ENCODE data around the gene TTC34. TPM values are rescaled to one million over a fixed set of nuclear protein-coding genes. Genes with fewer than 3 reads are reported as not detected.

The TTC34 gene
- total and polyA plus RNA-seq, 2 donors (not counting 1 experiment from before 2014, with no cell fraction given): 0.05 to 0.17 TPM

- Histone ChIP-seq H4K20me1 (ENCODE audit: control insufficient read depth, extremely low read depth, insufficient read depth, low read length) (no peaks in the 10 kb centered on the region), H3K4me2 (ENCODE audit: extremely low read depth, insufficient read depth, low read length) (no peak overlapping the region), H3K79me2 (ENCODE audit: control insufficient read depth, insufficient read depth, low read length) (no peaks in the 10 kb centered on the region), H3K4me1 (ENCODE audit: control insufficient read depth, extremely low read depth, insufficient read depth, low read length) (no peaks in the 10 kb centered on the region), H3K27ac (ENCODE audit: insufficient read depth, low read length) (no peak overlapping the region), H2AFZ (ENCODE audit: low read length) (no peak overlapping the region), H3K9ac (ENCODE audit: insufficient read depth, low read length) (no peak overlapping the region), H3K9me3 (ENCODE audit: control insufficient read depth, insufficient read depth, low read depth, low read length) (no peaks in the 10 kb centered on the region), H3K36me3 (ENCODE audit: control insufficient read depth, insufficient read depth, low read length) (no peaks in the 10 kb centered on the region), H3K27me3 (ENCODE audit: control insufficient read depth, insufficient read depth, low read length) (no peaks in the 10 kb centered on the region), H3K4me3 (replicated peaks in 1 of 4; ENCODE audit: control extremely low read depth in 1 of 4, insufficient read depth in 1 of 4, low read depth in 3 of 4, low read length in 4 of 4) (no peak overlapping the region)
- TF ChIP-seq EZH2 (IDR thresholded peaks at IDR 0.05; ENCODE audit: low read length, missing control alignments) (no peak), CTCF (conservative IDR thresholded peaks at IDR 0.05 in 1 of 2, IDR thresholded peaks at IDR 0.05 in 1 of 2; ENCODE audit: low read depth in 1 of 2, low read length in 2 of 2) (no peak)
- no peak for DNase-seq (ENCODE audit: low read depth in 2 of 2)
Measured at GRCh38 chr1:2602311-2602835, 199.1 kb downstream of the TTC34 start.

DNA sequence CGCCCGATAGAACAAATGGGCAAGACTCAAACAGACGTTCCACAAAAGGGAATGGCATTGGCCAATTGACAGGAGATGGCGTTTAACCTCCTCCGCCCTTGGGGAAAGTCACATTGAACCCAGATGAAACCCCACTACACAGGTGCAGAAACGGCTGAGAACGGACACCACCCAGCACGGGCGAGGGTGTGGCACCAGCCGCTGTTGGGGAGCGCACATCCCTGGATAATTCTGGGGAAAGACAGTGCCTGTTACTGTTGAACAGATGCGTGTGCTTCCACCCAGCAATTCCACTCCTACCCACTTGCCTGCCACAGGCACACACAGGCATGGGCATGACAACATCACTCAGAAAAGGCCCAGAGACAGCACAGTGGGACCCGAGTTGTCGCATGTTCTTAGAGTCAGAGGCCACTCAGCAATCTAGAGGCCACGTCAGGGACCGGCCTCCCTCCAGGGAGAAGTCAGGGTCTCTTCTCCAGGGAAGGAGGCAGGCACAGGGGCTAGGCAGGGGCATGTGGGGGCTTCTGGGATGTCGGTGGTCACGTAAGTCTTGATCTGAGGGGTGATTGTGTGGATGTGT lies 199.7 kb downstream of the TTC34 start:
- Histone ChIP-seq H4K20me1 (ENCODE audit: control insufficient read depth, extremely low read depth, insufficient read depth, low read length) (no peaks in the 10 kb centered on the region), H3K27me3 (ENCODE audit: control insufficient read depth, insufficient read depth, low read length) (no peaks in the 10 kb centered on the region), H3K9ac (ENCODE audit: insufficient read depth, low read length) (no peak overlapping the region), H3K4me1 (ENCODE audit: control insufficient read depth, extremely low read depth, insufficient read depth, low read length) (no peaks in the 10 kb centered on the region), H2AFZ (ENCODE audit: low read length) (no peak overlapping the region), H3K36me3 (ENCODE audit: control insufficient read depth, insufficient read depth, low read length) (no peaks in the 10 kb centered on the region), H3K4me2 (ENCODE audit: extremely low read depth, insufficient read depth, low read length) (no peak overlapping the region), H3K9me3 (ENCODE audit: control insufficient read depth, insufficient read depth, low read depth, low read length) (no peaks in the 10 kb centered on the region), H3K4me3 (replicated peaks in 1 of 4; ENCODE audit: control extremely low read depth in 1 of 4, insufficient read depth in 1 of 4, low read depth in 3 of 4, low read length in 4 of 4) (no peak overlapping the region), H3K27ac (ENCODE audit: insufficient read depth, low read length) (no peak overlapping the region), H3K79me2 (ENCODE audit: control insufficient read depth, insufficient read depth, low read length) (no peaks in the 10 kb centered on the region)
- DNase-seq (ENCODE audit: low read depth in 2 of 2): no peak
- no peak for TF ChIP-seq CTCF (conservative IDR thresholded peaks at IDR 0.05 in 1 of 2, IDR thresholded peaks at IDR 0.05 in 1 of 2; ENCODE audit: low read depth in 1 of 2, low read length in 2 of 2)
- TF ChIP-seq EZH2 (IDR thresholded peaks at IDR 0.05; ENCODE audit: low read length, missing control alignments): no peak

DNA sequence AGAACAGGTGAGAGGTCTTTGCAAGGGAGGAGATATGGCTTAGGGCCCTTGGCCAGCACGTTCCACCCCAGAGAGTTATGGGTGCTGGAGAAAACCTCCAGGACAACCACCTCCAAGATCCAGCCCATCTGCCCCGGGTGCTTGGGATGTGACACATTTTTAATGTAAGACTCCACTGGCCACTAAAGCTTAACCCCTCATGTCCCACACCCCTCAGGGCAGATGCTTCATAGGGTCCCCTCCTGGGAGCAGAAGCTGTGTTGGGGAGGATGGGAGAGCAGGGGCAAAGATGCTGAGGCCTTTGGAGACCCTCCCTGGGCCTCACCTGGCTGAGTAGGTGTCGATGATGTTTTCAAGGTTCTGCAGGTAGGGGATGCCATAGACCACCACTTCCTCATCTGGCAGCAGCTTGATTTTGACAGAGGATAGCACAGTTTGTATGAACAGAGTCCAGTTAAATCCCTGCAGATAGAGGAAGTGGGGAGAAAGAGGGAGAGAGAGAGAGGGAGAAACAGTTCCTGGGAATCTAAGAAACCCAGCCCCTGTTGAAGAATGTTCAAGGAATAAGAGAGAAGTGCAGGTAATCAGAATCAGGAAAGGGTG lies 203.1 kb downstream of the TTC34 start:
- no peak overlapping the region for H3K27ac ChIP-seq (ENCODE audit: insufficient read depth, low read length)
- TF ChIP-seq CTCF (conservative IDR thresholded peaks at IDR 0.05 in 1 of 2, IDR thresholded peaks at IDR 0.05 in 1 of 2; ENCODE audit: low read depth in 1 of 2, low read length in 2 of 2): no peak
- no peak for TF ChIP-seq EZH2 (IDR thresholded peaks at IDR 0.05; ENCODE audit: low read length, missing control alignments)
- no peak overlapping the region for H2AFZ ChIP-seq (ENCODE audit: low read length)
- no peaks in the 10 kb centered on the region for H3K9me3 ChIP-seq (ENCODE audit: control insufficient read depth, insufficient read depth, low read depth, low read length)
- no peaks in the 10 kb centered on the region for H4K20me1 ChIP-seq (ENCODE audit: control insufficient read depth, extremely low read depth, insufficient read depth, low read length)
- H3K4me3 ChIP-seq (replicated peaks in 1 of 4; ENCODE audit: control extremely low read depth in 1 of 4, insufficient read depth in 1 of 4, low read depth in 3 of 4, low read length in 4 of 4): no peak overlapping the region
- no peaks in the 10 kb centered on the region for H3K27me3 ChIP-seq (ENCODE audit: control insufficient read depth, insufficient read depth, low read length)
- H3K36me3 ChIP-seq (ENCODE audit: control insufficient read depth, insufficient read depth, low read length): no peaks in the 10 kb centered on the region
- H3K79me2 ChIP-seq (ENCODE audit: control insufficient read depth, insufficient read depth, low read length): no peaks in the 10 kb centered on the region
- no peak overlapping the region for H3K9ac ChIP-seq (ENCODE audit: insufficient read depth, low read length)
- H3K4me2 ChIP-seq (ENCODE audit: extremely low read depth, insufficient read depth, low read length): no peak overlapping the region
- H3K4me1 ChIP-seq (ENCODE audit: control insufficient read depth, extremely low read depth, insufficient read depth, low read length): peaks cover 3% of the 10 kb centered on the region
- DNase-seq (ENCODE audit: low read depth in 2 of 2): no peak

Data from fibroblast of lung (primary cell).